Measurements from ENCODE around the gene CERS6.

Gene CERS6

DNA sequence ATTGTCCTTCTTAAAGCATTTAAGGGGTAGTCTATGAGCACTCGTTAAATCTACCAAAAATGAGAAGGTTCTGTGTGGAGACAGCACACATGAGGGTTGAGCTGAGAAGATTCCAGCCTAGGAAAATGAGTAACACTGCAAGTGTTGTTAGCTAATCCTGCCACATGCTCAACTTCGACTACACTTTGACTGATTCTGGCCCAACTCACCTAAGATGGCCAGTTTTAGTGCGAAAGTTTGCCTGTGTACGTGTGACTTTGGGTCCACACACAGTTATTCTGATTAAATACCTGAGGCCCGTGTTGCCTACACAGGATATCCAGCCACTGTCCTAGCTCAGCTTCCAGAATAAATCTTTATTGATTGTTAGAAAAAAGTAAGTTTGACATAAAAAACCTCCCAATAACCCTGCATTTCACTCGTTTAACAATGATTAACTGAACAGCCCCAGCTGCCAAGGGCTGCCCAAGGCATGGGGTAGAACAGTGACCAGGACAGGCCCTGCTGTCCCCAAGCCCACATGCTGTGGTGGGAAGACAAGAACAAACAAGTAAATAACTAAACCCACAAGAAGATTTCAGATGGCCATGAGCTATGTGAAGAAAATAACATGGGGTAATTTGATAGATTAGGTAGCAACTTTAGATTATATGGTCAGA lies 14.7 kb upstream of the CERS6 start:
- no peak for DNase-seq (ENCODE audit: low read depth, low spot score)

DNA sequence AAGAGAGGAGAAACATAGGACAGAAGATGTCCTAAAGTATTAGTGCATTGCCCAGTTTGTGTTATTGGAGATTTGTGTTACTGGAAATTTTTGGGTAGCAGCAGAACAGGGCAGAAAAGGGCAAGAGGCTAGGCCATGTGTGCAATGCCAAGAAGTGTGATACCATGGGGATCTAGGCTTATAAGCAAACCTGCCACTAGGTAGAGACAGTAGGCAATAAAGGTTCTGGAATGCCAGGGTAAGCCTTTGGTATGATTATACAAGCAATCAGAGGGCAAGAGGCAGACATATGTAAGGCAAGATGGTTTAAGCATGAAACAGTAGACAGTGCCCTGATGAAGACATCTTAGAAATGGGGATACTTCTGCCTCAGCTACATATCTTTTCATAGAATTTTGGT lies 12.3 kb upstream of the CERS6 start:
- DNase-seq (ENCODE audit: low read depth, low spot score), result no peak

DNA sequence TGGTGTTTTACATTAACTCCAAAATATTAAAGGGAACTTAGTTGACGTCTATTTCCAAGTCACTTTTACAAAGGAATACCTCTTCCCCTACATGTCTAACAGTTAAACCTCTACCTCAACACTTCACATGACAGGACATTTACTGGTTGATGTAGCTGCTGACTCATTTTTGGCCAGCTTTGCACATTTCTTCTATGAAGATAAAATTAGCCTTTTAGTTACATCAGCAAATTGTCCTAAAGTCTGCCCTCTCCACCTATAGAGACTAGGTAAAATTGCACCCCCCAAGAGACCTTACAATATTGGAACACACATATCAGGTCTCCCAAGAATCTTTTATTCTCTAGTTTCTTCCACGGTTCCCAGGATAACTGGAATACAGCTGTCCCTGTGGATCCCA lies 10.1 kb upstream of the CERS6 start:
- no peak for DNase-seq (ENCODE audit: low read depth, low spot score)

DNA sequence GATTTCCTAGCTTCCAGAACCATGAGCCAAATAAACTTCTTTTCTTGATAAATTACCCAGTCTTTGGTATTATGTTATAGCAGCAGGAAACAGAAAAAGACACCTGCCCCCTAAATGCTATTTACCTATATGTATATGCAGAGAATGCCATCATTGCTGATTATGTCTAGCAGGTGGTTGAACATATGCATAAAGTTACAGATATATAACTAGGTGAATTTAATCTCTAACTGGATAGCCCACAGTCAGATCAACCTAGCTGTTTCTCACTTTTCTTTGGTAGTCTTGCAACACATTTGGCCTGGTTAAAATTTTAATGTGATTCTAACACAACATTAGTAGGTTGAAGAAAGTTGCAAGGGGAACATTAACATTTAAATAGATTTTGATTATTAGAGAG lies 7.1 kb upstream of the CERS6 start:
- no peak for DNase-seq (ENCODE audit: low read depth, low spot score)

DNA sequence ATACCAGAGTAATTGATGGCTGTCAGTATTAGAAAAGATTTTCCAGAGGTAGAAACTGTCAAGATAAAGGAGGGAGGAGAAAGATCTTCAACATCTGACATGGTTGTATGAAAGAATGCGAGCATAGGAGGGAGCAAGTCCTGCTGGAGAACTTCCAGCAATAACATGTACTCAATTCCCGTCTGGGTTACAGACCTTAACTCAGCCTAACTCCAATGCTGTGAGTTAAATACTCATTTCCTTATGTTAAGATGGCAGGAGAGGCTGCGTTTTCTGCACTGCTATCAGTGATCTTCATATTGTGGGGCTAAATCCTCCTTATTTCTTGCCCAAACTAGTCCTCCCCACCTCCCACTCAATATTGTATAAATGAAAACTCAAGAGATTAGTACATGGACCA lies 6.7 kb upstream of the CERS6 start:
- no peak for DNase-seq (ENCODE audit: low read depth, low spot score)

DNA sequence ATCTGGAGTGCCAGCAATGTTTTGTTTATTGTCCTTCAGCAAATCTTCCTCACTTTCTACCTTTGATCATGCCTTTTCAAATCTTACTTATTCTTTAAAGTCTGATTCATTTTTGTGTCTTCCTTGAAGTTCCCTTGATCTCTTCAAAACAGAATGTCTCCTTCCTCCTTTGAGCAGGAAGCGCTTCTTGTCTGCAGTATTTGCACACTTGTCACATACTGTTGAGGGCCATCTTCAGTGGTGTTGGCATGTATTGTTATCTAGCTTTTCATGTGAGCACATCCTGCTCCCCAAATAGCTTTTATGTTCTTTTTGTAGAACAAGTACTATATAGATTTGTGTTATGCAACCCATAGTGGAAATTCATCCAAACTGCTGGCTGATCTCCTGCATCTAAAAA lies 5.9 kb upstream of the CERS6 start:
- no peak for DNase-seq (ENCODE audit: low read depth, low spot score)

DNA sequence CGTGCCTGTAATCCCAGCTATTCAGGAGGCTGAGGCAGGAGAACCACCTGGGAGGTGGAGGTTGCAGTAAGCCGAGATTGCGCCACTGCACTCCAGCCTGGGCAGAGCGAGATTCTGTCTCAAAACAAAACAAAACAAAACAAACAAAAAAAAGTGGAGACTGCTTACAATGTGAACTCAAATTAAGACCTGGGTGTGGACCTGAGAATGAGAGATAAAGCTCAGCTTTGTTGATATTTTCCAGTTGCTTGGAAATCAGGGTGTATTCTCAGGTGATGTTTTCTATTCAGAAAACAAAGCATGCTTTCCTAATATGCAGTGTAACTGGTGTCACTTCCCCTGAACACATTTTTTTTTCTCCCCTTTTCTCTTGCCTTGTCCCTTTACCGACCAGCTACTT lies 5.3 kb upstream of the CERS6 start:
- DNase-seq (ENCODE audit: low read depth, low spot score), result no peak

DNA sequence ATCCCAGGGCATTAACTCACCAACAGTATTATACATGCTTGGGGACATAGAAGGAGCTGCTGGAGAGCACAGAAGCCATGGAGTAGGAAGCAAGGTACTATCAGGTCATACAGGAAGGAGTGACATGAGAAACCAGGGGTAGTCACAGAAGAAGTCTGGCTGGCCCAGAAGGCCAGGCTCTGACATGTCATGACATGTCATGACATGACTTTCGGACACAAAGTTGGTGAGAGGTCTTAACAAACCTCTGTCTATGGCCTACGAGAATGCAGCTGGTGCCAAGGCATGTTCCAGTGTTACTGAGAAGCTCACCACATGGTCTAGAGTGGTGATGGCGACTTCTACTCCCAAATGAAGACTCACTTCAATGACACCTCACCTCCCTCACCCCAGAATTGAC lies 3.3 kb upstream of the CERS6 start:
- DNase-seq (ENCODE audit: low read depth, low spot score), result no peak

DNA sequence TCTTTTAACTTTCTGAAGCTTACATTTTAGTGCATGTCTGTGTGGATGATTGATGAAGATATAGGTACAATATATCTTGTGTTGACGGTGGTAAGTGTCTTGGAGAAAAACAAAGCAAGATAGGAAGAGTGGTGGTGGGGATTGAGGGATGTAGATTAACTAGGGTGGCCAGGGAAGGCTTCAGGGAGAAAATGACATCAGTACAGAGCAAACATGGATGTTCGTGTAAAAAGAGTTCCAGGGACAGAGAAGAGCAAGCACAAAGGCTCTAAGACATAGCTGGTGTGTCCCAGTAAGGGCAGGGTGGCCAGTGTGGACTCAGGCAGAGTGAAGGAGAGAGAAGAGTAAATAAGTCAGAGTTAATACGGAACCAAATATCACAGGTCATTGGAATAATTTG lies 2.7 kb upstream of the CERS6 start:
- no peak for DNase-seq (ENCODE audit: low read depth, low spot score)

DNA sequence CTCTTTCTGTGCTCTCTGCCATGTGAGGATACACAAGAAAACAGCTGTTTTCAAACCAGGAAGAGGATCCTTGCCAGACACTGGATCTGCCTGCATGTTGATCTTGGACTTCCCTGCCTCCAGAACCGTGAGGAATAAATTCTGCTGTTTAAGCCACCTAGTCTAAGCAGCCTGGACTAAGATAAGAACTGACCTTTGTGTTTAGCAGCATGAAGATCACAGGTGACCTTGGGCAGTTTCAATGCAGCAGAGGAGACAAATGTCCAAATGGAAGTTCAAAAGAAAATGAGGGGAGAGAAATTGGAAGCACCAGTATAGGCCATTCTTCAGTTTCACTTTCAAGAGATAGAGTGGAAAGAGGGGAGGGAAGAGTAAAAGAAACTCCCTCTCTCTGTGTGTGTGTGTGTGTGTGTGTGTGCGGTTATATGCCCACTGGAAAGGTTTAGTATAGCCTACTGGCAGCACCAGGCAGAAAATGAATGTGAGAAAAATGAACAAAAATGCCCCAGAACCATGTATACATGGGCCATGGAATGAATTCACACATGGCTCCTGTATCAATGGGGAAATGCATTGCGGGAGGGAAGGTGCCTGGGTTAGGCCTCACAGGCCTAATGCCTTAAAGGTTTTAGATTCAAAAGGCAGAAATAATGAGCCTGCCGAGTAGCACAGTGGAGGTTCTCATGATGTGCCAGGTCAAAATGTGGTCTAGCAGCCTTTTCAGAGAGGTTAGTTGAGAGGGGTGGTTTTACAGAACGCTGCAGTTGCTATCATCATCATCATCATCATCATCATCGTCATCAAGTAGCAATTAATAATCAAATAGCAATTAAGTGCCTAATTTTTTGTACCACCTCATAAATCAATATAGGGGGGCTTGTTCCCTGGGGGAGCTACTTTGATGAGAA lies 1.1 kb upstream of the CERS6 start:
- no peak for DNase-seq (ENCODE audit: low read depth, low spot score)

DNA sequence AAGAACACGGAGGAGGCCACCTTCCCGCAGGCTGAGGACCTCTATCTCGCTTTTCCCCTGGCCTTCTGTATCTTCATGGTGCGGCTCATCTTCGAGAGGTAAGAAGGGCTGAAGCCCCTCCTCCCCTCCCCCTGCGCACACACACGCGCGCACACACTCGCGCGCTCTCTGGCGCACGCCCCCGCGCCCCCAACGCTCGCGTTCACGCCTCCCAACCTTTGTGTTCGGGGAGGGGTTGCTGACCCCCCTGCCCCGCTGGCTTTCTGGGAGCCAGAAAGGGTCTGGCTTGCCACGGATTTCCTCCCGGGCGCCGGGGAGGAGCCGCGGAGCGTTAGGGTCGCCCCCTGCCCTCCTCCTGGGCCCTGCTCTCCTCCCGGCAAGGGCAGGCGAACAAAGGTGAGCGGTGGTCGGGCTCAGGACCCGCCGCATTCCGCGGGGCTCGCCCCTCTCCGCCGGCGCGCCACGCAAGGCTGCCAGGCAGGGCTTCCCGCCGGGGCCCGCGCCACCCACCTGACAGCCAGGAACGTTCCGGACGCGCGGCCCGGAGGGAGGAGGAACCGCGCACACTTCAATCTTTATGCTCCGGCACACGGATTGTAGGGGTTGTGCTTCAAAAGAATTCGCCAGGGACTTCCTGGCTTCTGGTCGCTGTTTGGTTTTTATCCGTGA lies 583 bp downstream of the CERS6 start:
- DNase-seq (ENCODE audit: low read depth, low spot score), result no peak

DNA sequence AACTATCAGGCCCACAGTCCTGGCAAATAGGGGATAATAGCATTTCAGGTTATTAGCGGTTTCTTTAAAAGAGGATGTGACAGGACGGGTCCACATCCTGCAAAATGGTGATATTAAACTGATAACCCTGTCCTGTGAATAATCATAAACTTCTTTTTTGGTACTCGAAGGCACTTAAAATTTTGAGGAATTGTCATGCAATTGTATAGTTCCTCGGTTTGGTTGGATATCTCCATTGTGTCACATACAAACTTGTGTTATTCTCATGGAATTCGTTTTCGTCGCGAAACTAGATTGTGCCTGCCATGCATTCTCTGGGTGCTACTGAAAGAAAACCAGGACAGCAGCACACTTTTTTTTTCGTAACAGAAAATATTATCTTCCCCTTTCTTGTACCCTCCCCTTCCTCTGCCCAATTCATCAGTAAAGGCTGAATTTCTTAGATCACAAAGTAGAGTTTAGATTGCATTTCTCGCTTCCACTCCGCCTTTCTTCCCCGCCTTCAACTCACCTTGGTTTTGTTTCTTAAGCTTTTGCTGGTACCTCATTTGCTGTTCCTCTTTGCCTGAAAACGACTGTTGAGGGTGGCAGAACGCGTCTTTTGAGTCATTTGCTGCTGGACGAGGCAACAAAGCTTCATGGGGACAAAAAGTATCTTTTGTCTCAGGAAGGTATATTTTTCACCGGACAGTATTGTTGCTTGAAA lies 1.3 kb downstream of the CERS6 start:
- DNase-seq (ENCODE audit: low read depth, low spot score), result no peak

DNA sequence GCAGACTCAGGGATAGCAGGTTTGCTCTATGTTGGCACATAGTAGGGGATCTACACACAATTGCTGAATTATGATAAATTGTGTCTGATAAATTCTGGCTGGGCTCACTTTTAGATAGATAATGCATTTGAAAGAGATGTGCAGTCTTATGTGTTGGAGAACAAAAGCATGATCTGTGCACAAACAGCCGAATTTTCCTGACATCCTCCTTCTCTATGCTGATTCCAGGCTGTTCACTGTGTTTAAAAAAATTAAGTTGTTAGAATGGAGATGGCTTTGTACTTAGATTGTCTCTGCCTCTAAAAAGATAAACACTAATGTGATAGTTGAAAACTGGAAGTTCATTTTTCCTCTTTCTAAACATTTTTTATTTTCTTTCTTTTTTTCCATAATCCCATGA lies 2.1 kb downstream of the CERS6 start:
- no peak for DNase-seq (ENCODE audit: low read depth, low spot score)

DNA sequence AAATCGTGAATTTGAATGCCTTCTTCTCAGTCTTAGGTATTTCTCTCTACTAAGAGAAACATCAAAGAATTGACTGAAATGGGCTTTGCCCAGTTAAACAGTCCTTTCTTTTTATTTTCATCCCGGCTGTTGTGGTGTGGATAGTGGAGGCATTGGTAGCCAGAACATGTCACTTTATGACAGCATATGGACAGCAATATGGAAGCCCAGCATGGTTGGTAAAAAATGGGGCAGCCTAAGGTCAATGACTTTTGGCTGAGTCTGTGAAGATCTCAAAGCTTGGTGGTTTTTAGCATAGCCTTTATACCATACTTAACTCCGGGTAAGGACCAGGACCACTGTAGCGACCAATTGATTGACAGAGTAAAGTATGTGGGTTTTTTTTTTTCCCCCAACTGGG lies 3.2 kb downstream of the CERS6 start:
- no peak for DNase-seq (ENCODE audit: low read depth, low spot score)

DNA sequence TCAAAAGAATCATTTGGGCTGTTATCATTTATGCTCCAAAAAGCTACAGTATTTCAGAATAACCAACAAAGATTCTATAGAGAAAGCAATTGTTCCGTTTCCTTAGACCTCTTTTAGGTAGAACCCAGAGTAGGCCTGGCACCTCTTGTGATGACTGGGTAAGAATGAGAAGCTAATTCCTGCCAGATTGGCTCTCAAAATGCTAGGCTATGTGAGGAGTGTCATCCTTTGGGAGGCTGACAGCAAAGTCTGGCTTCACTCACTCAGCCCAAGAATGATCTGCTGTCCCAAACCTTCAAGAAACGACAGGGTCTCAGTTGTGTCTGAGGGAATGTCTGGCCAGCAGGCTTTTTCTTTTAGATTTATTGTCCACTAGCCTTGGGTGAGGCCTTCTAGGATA lies 4.5 kb downstream of the CERS6 start:
- DNase-seq (ENCODE audit: low read depth, low spot score), result no peak

DNA sequence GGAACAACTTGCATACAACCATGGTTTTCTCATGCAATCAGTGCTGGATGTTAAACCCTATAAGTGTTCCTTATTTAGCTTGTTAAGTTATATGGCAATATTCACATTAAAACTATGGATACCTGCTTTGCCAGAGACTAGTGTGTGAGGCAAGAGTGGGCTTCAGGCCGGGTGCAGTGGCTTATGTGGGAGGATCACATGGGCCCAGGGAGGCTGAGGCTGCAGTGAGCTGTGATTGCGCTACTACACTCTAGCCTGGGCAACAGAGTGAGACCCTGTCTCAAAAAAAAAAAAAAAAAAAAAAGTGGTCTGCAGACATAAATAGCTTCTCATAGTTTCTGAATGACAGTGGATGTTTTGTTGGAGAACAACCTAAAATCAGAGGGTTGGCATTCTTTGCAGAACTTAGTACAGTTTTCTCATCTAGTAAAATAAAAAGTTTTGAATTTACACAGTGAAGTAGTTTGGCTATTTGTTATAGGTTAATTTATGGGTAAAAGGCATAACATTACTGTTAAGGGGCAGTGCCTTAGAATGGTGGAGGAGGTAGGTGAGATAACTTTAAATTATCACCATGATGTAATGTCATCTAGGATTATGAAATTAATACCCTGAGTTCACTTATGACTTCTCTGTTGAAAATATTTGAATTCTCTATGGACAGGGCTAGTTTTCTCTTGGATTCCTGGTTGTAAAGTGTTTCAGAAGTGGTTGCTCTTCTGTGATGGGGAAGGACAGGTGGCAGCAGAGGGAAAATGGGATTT lies 5.3 kb downstream of the CERS6 start:
- DNase-seq (ENCODE audit: low read depth, low spot score), result no peak

DNA sequence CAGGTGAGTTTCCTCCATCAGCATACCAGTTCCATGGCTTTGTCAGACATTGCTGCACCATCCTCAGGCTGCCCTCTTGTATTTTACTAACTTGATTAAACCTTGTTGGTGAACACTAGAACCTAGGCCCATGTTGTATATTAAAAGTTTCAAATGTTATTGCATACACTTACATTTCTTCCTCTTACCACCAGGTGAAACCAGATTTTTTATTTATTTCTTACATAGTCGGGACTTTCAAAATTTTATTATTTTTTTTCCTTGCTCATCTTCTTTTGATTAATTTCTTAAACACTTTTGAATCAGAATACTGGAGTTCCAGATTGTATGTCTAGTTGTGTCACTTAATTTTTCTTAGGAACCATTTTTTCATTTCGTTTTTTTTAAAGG lies 5.9 kb downstream of the CERS6 start:
- DNase-seq (ENCODE audit: low read depth, low spot score), result no peak

DNA sequence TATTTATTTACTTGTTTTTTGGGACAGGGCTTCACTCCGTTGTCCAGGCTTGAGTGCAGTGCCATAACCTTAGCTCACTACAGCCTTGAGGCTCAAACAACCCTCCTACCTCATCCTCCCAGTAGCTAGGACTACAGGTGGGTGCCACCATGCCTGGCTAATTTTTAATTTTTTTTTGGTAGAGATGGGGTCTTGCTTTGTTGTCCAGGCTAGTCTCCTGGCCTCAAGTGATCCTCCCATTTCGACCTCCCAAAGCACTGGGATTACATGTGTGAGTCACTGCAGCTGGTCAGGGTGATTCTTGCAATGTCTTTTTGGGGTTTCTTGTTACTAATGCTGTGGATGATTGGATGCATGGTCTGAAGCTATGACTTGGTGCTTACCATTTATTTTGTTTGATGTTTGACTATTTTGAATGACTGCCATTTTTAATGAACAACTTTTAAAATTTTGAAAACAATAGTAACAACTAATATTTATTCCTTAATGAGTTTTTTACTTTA lies 6.5 kb downstream of the CERS6 start:
- DNase-seq (ENCODE audit: low read depth, low spot score), result no peak

DNA sequence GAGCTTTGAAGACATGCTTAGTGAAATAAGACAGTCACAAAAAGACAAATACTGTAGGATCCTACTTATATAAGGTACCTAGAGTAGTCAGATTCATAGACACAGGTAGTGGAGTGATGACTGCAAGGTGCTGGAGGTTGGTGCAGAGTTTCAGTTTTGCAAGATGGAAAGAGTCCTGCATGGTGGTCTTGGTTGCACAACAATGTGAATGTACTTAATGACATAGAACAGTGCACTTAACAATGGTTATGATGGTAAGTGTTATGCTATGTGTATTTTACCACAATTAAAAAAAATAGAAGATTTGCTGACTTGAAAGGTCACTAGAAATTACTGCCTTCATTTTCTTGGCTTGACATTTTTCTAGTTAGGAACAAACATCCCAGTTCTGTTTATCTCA lies 9.5 kb downstream of the CERS6 start:
- DNase-seq (ENCODE audit: low read depth, low spot score), result no peak

DNA sequence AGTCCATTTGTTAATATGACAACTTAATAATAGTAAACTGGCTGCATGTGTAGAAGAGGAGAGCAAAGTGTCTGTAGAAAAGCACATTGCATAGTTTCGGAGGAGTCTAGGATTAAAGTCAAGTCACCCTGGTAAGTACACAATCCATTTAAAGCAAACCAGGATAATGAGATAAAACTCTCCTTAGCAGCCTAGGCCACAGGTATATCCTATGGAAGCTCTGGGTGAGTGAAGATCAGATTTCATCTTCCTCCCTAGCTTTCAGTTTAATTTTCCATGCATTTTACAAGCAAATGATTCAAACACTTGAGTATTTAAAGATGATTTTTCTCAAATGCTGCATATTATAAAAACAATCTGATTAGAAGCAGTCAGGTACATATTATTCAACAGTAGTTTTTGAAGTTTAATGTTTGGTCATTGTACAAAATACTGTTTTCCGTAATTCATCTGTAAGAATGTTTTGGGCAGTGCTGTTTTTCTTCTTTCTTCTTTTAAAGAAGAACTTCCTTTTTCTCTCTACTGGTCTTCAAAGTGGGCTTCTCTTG lies 10.2 kb downstream of the CERS6 start:
- no peak for DNase-seq (ENCODE audit: low read depth, low spot score)
